ENCODE results near the gene ATP8A2. TPM values are rescaled to one million over a fixed set of nuclear protein-coding genes. Genes with fewer than 3 reads are reported as not detected.

ATP8A2 gene
- total RNA-seq, 4 donors from 2014 or later, result 0.16 to 0.54 (median 0.26) TPM

GRCh38 chr13:25518441-25518840 lies 146.7 kb downstream of the ATP8A2 start:
- no peak for ATAC-seq
- Histone ChIP-seq H3K27ac (no peak overlapping the region), H3K36me3 (no peaks in the 10 kb centered on the region), H3K4me1 (no peaks in the 10 kb centered on the region), H3K4me3 (no peak overlapping the region), H3K9me3 (peaks cover 0 to 5% (median 0%) of the 10 kb centered on the region in 3 donors), H3K27me3 (no peaks in the 10 kb centered on the region)
- TF ChIP-seq EP300 (IDR thresholded peaks at IDR 0.05), result no peak
- TF ChIP-seq POLR2AphosphoS5 (IDR thresholded peaks at IDR 0.05), result no peak
- no peak for TF ChIP-seq POLR2A (IDR thresholded peaks at IDR 0.05)
- no peak for TF ChIP-seq CTCF (IDR thresholded peaks at IDR 0.05)
- 67 to 83% methylated on average over 2 to 5 of the region's 5 CpGs for WGBS, 2 donors (ENCODE audit: low coverage in 1 of 2)

GRCh38 chr13:25525884-25526283 lies 154.1 kb downstream of the ATP8A2 start:
- no peaks in the 10 kb centered on the region for H3K36me3 ChIP-seq
- H3K4me1 ChIP-seq, result no peaks in the 10 kb centered on the region
- H3K27me3 ChIP-seq, result peaks cover 8% of the 10 kb centered on the region
- TF ChIP-seq POLR2A (IDR thresholded peaks at IDR 0.05), result no peak
- no peak for TF ChIP-seq POLR2AphosphoS5 (IDR thresholded peaks at IDR 0.05)
- TF ChIP-seq EP300 (IDR thresholded peaks at IDR 0.05), result no peak
- peaks cover 0 to 26% (median 0%) of the 10 kb centered on the region in 3 donors for H3K9me3 ChIP-seq
- no peak overlapping the region for H3K4me3 ChIP-seq
- no peak overlapping the region for H3K27ac ChIP-seq
- no peak for ATAC-seq

GRCh38 chr13:25528266-25528665 lies 156.5 kb downstream of the ATP8A2 start:
- TF ChIP-seq CTCF (IDR thresholded peaks at IDR 0.05) (no peak), EP300 (IDR thresholded peaks at IDR 0.05) (no peak)
- Histone ChIP-seq H3K9me3 (peaks cover 0 to 21% (median 0%) of the 10 kb centered on the region in 3 donors), H3K4me1 (no peaks in the 10 kb centered on the region), H3K4me3 (no peak overlapping the region), H3K36me3 (no peaks in the 10 kb centered on the region), H3K27ac (no peak overlapping the region), H3K27me3 (peaks cover 8% of the 10 kb centered on the region)
- WGBS, 2 donors (ENCODE audit: low coverage in 1 of 2), result 84 to 100% methylated on average over 2 of the region's 2 CpGs
- ATAC-seq, result no peak

- ATAC-seq, result no peak
- H3K4me3 ChIP-seq, result no peak overlapping the region
- TF ChIP-seq EP300 (IDR thresholded peaks at IDR 0.05), result no peak
- TF ChIP-seq POLR2AphosphoS5 (IDR thresholded peaks at IDR 0.05), result no peak
- no peak for TF ChIP-seq CTCF (IDR thresholded peaks at IDR 0.05)
- TF ChIP-seq POLR2A (IDR thresholded peaks at IDR 0.05), result no peak
- H3K4me1 ChIP-seq, result no peaks in the 10 kb centered on the region
- no peak overlapping the region for H3K27ac ChIP-seq
- H3K36me3 ChIP-seq, result no peaks in the 10 kb centered on the region
- 69 to 83% methylated on average over 3 of the region's 3 CpGs for WGBS, 2 donors (ENCODE audit: low coverage in 1 of 2)
- H3K27me3 ChIP-seq, result peaks cover 8% of the 10 kb centered on the region
- peaks cover 0 to 21% (median 0%) of the 10 kb centered on the region in 3 donors for H3K9me3 ChIP-seq
Observed at GRCh38 chr13:25529425-25529824, 157.7 kb downstream of the ATP8A2 start.

GRCh38 chr13:25538276-25538675 lies 166.5 kb downstream of the ATP8A2 start:
- H3K4me1 ChIP-seq, result no peaks in the 10 kb centered on the region
- TF ChIP-seq POLR2A (IDR thresholded peaks at IDR 0.05) (no peak), CTCF (IDR thresholded peaks at IDR 0.05) (no peak), EP300 (IDR thresholded peaks at IDR 0.05) (no peak), POLR2AphosphoS5 (IDR thresholded peaks at IDR 0.05) (no peak)
- no peak overlapping the region for H3K27ac ChIP-seq
- H3K4me3 ChIP-seq, result no peak overlapping the region
- no peaks in the 10 kb centered on the region for H3K9me3 ChIP-seq
- H3K36me3 ChIP-seq, result no peaks in the 10 kb centered on the region
- no peak for ATAC-seq
- WGBS, 2 donors (ENCODE audit: low coverage in 1 of 2), result 51 to 67% methylated on average over 3 of the region's 3 CpGs
- no peaks in the 10 kb centered on the region for H3K27me3 ChIP-seq
